ENCODE data around the gene PTPRR.

PTPRR gene, protein sequence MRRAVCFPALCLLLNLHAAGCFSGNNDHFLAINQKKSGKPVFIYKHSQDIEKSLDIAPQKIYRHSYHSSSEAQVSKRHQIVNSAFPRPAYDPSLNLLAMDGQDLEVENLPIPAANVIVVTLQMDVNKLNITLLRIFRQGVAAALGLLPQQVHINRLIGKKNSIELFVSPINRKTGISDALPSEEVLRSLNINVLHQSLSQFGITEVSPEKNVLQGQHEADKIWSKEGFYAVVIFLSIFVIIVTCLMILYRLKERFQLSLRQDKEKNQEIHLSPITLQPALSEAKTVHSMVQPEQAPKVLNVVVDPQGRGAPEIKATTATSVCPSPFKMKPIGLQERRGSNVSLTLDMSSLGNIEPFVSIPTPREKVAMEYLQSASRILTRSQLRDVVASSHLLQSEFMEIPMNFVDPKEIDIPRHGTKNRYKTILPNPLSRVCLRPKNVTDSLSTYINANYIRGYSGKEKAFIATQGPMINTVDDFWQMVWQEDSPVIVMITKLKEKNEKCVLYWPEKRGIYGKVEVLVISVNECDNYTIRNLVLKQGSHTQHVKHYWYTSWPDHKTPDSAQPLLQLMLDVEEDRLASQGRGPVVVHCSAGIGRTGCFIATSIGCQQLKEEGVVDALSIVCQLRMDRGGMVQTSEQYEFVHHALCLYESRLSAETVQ

DNA sequence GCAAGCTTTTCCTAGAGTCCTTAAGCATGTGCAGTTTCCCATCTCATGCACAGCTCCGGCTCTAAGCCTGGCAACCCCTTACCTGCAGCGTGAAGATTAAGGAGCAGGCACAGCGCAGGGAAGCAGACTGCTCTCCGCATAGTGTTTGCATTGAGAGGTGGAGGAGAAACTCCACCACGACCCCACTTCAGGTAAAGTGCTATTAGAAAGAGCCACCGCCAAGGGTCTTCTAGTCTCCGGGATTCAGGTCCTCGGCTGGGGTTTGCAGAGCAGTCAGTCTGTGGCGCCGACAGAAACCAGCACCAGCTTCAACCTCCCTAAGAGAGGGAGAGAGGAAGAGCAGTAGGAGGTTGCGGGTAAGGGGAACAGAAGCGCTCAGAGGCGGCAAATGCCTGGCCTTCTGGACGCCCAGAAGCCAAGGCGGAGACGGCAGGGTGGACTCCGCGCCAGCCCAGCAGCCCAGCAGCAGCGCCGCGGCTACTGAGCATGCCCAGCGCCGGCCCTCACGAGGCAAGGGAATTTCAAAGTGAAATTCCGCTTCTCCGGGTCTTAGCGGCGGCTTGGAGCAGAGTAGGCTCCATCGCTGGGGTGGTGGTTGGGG lies at the start of gene PTPRR:
TSS of gene PTPRR (minus strand) at position 488 of the 601 bp plus-strand sequence. CDS start at position 140, 348 bp downstream.
- no peak for DNase-seq (ENCODE audit: low read depth)

DNA sequence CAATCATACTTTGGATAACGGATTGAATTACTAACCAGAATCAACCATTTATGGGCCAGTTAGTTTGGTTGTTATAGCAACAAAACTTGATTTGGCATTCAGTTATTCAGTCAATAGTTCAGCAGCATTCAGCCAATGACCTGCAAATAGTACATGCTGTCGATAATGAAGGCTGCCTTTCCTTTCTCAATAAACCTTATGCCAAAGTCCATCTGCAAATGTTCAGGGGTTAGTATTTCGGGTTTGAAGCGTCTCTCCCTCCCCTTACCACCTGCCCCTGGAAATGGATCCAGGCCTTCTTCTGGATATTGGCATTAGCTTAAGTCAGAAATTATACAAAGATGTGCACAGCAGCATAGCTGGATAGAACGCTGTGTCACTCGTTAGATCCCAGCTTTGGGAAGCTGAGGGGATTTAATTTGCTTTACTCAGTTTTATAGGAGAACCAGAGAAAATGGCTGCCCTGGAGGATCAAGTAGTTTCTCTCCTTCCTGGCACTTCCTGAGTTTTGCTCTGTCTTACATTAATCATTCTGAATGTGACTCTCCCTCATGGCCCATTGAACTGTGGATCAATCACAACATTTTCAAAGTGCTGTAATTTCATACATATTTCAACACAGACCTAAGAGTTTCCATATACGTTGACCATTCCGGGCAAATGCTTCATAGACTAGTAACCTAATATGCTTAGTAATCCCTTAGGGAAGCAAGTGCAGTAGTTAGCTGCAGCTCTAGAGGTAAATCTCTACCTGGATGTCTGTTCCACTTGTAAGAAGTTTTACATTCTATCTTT lies 46.7 kb upstream of the PTPRR start:
- no peak for DNase-seq (ENCODE audit: low read depth)

DNA sequence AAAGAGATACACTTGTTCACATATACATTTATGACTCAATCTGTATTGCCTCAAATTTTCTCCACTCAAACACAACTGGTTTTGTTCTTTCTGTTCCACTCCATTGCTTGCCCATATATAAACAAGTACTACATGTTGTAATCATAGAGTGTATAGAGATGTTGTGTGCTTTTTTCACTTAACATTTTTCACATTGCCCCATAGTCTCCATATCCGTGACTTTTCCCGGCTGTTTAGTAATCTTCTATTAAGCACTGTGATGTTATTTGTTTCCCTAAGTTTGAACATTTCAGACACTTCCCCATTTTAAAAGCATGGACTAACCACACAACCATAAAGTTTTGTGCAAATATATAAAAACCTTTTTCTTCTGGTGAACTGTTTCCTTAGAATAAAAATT lies 45.5 kb upstream of the PTPRR start:
- DNase-seq (ENCODE audit: low read depth), result no peak

DNA sequence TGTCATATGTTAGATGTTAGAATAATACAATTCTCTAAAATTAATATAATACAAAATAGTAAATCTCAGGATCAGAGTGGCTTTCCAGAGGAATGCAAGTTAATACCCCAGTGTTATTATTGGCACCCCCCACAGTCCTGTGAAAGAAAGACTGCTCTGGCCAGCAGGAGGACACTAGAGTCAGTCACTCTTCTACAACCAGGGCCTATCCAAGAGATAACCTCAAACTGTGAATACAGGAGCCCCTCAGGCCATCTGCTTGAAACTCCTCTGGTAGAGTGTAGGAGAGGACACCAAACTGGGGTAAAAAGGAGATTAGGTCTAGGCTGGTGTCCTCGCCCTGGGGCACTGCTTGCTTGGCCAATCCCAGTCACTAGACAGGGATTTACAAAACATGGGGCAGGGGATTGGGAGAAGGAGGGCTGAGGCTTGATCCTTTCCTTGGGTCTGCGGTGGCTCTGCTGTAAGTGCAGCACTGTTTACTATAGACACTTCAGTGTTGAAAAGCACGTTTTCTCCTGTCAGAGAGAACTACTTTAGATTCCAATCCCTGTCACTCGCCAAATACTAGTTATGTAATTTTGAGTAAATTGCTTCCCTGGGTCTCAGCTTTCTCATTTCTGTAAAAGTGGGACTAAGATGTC lies 44.5 kb upstream of the PTPRR start:
- DNase-seq (ENCODE audit: low read depth), result no peak

GRCh38 chr12:70963081-70963660 lies 42.6 kb upstream of the PTPRR start:
- no peak for DNase-seq (ENCODE audit: low read depth)

GRCh38 chr12:70962226-70962794 lies 41.8 kb upstream of the PTPRR start:
- no peak for DNase-seq (ENCODE audit: low read depth)

GRCh38 chr12:70960484-70960883 lies 39.9 kb upstream of the PTPRR start:
- DNase-seq (ENCODE audit: low read depth), result no peak

DNA sequence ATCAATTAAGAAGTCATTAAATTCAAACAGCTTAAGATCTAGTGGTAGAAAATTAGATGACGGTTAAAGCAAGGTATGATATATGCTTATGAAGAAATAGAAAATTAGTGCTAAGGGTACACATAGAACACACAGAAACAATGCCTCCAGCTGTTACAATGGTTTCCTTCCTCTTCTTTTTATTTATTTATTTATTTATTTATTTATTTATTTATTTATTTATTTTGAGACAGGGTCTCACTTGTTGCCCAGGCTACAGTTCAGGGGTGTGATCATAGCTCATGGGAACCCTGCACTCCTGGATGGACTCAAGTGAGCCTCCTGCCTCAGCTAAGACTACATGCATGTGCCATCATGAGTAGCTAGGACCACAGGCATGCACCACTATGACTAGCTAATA lies 34.9 kb upstream of the PTPRR start:
- DNase-seq (ENCODE audit: low read depth), result no peak

- DNase-seq (ENCODE audit: low read depth), result no peak
These were observed 29.9 kb upstream of the PTPRR start for GRCh38 chr12:70950451-70950850.

DNA sequence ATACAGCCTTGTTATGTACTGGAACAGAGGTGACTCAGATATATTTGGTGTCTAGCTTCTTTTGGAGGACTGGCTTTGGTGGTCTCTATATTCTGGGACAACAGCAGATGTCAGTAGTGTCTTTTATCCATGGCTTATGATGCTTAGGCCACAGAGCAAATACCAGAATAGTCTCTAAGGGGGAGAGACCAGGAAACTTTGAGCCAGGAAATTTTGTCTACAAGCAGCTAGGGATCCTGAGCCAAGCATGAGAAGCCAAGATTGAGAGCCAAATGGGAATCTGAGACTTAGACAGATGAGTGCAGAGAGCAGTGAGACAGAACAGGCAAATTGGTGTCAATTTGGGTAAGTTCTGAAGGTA lies 28.4 kb upstream of the PTPRR start:
- no peak for DNase-seq (ENCODE audit: low read depth)

- no peak for DNase-seq (ENCODE audit: low read depth)
These were observed 27.9 kb upstream of the PTPRR start for GRCh38 chr12:70948236-70948975.

DNA sequence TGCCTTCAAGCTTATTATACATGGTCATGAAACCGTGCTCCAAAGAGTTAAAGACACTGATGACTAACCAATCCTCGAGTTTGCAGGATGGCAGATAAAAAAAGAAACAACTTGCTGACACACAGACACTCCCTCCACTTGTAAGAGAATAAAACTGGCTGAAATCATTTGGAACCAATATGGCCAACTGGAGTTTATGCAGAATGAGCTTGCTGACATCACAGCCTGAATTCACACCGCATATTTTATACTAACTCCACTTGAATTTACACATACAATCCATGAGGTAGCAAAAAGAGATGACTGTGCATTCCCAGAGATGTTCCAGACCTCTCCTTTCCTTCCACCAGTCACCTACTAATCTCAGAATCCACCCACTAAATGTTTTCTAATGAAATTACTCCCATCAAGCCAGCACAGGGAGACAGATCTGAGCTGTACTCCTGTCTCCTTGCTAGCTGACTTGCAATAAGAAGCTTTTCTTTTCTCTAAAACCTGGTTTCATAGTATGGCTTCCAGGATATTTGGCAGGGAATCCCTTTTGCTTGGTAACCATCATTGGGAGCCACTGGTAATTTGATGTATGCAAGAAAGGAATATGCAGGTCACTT lies 15.8 kb upstream of the PTPRR start:
- no peak for DNase-seq (ENCODE audit: low read depth)

DNA sequence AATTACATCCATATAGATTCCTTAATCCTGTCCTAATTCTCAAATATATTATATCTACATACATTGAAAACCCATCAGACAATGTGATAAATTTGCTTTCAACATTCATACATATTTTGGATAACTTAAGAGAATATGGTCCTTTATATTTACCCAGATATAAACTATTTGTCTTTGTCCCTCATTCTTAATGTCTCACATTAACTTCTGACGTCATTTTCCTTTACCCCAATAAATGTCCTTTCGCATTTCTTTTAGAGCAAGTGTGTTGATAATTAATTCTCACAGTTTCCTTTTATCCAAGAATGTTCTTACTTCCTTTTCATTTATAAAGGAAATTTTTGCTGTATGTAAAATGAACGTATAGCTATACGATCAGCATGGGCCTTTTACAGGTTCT lies 12.6 kb upstream of the PTPRR start:
- no peak for DNase-seq (ENCODE audit: low read depth)

DNA sequence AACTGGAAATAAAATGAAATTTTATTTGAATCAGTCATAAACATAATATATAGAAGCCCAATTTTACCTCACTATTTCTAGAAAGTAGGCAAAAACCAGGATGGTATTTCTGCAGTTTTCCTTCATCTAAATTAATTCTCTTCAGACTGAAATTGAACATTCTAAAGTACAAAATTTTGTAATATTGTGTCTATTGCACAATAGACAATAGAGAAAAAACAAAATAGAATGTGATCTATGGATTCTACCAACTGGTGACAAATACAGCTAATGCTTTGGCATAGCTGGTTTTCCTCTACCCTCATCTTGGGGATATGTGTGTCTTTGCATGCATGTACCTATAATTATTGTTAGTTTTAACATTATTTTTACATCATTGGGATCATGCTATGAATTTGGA lies 8.5 kb upstream of the PTPRR start:
- DNase-seq (ENCODE audit: low read depth), result no peak

- DNase-seq (ENCODE audit: low read depth), result no peak
These were observed 7.5 kb upstream of the PTPRR start for GRCh38 chr12:70928071-70928470.

- DNase-seq (ENCODE audit: low read depth), result no peak
These were observed 6.8 kb upstream of the PTPRR start for GRCh38 chr12:70927356-70927755.

DNA sequence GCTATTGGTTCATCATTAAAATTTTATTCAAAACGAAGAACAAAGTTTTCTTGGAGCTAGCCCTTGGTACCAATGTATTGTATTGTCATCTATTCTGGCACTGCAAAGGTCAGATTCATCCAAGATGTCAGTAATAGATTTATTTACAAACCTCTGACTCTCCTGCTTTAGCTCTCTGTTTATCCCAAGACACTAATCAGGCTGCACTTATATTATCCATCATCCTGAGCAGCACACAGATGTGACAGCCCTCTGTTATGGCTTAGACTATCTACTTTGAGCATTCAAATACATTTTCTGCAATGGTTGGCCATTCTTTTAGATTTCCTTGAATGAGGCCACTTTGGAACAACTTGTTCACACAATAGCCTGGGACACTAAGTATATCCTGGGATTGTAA lies 5.0 kb upstream of the PTPRR start:
- DNase-seq (ENCODE audit: low read depth), result no peak

- no peak for DNase-seq (ENCODE audit: low read depth)
These were observed 353 bp upstream of the PTPRR start for GRCh38 chr12:70920891-70921290.

- DNase-seq (ENCODE audit: low read depth), result no peak
These were observed 922 bp downstream of the PTPRR start for GRCh38 chr12:70919597-70920035.

DNA sequence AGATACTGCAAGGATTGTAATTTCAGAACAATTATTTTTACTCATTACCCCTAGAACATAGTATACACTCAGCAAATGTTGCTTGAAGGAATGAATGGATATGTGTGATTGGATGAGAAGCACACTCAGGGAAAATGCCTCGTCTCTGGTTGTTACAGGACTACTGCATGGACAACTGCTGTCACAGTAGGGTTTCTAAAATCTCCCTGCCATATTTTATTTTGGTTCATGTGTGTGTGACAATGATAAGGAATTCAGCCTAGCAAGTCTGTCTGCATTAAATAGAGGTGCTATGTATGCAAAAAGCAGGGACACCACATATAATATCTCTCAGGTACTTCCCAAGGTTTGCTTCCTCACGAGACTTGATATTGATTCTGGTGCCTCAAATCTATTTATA lies 1.4 kb downstream of the PTPRR start:
- no peak for DNase-seq (ENCODE audit: low read depth)

All from stimulated activated CD4-positive, alpha-beta T cell treated with anti-CD3 and anti-CD28 coated beads, Interleukin-2, amount 100 ng/mL, for 4 hours (primary cell).